NCI-H82 (cell line): Measurements from ENCODE around the gene LRRK1.
"Not testable (repeated sequence)": the region's sequence is repeated elsewhere in the genome, so short reads cannot be mapped to it uniquely, and the experiment has no call there.

ENCODE experiments used
- DNase-seq: peaks from one replicate; lab custom pipeline; 2025; lab: John Stamatoyannopoulos, UW

LRRK1 gene

DNA sequence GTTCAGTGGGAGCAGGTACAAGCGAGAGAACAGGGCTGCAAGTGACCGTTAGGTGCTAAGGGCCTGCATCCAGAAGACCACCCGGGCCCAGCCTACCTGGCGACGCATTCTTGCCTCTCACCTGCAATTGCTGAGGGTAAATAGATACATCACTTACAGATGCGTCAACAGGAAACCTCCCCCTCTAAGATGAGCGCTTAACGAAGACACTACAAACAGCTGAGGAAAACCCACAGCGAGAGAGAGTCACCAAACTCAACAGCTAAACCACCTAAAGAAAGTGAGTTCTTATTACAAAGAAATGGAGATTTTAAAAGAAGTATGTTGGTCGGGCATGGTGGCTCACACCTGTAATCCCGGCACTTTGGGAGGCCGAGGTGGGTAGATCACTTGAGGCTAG, 174.8 kb downstream of the LRRK1 start:
- no peak for DNase-seq

DNA sequence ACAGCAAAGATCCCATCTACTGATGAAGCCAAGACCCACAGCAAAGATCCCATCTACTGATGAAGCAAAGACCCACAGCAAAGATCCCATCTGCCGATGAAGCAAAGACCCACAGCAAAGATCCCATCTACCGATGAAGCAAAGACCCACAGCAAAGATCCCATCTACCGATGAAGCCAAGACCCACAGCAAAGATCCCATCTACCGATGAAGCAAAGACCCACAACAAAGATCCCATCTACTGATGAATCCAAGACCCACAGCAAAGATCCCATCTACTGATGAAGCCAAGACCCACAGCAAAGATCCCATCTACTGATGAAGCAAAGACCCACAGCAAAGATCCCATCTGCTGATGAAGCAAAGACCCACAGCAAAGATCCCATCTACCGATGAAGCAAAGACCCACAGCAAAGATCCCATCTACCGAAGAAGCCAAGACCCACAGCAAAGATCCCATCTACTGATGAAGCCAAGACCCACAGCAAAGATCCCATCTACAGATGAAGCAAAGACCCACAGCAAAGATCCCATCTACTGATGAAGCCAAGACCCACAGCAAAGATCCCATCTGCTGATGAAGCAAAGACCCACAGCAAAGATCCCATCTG, 176.7 kb downstream of the LRRK1 start:
- not testable (repeated sequence) for DNase-seq

DNA sequence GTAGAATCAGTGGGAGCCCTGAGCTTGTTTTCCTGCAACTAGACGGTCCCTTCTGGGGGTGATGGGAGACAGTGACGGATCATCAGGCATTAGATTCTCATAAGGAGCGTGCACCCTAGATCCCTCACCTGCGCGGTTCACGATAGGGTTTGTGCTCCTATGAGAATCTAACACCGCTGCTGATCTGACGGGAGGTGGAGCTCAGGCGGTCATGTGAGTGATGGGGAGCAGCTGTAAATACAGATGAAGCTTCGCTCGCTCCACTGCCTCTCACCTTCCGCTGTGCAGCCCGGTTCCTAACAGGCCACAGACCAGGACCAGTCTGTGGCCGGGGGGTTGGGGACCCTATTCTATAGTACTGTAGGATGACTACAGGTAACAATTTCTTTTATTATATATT, 178.0 kb downstream of the LRRK1 start:
- DNase-seq: no peak

DNA sequence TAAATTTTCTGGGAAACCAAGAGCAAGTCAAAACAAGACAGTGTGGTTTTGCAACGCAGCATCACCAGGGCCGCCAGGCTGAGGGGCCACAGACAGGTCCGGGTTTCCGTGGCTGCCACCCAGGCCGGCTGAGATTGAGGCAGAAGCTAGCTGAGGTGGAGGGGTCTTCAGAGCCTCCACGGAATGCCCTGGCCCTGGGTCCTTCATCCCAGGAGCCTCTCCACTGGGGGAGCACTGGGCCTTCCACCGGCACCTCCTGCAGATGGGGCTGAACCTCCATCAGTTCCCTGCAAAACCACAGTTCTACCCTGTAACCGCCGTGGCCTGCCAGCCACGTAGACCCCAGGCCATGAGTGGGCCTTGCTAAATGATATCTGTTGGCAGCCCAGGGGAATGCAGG, 180.0 kb downstream of the LRRK1 start:
- DNase-seq: no peak

DNA sequence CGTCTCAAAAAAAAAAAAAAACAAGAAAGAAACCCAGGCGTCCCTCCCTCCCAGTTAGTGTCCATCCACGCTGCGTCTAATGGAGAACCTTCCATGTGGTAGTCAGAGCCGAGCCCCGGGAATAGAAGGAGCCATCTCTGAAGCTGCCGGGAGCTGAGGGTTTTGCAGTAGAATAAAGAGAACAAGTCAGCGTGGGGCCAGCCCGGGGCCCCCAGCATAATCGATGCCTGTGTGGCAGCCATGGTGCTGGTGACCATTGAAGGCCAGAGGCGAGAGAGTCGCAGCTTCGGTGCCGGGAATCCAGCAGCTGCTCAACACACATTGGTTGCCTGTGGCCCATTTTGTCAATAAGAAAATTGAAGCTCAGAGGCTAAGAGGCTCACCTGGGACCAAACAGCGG, 181.0 kb downstream of the LRRK1 start:
- no peak for DNase-seq

DNA sequence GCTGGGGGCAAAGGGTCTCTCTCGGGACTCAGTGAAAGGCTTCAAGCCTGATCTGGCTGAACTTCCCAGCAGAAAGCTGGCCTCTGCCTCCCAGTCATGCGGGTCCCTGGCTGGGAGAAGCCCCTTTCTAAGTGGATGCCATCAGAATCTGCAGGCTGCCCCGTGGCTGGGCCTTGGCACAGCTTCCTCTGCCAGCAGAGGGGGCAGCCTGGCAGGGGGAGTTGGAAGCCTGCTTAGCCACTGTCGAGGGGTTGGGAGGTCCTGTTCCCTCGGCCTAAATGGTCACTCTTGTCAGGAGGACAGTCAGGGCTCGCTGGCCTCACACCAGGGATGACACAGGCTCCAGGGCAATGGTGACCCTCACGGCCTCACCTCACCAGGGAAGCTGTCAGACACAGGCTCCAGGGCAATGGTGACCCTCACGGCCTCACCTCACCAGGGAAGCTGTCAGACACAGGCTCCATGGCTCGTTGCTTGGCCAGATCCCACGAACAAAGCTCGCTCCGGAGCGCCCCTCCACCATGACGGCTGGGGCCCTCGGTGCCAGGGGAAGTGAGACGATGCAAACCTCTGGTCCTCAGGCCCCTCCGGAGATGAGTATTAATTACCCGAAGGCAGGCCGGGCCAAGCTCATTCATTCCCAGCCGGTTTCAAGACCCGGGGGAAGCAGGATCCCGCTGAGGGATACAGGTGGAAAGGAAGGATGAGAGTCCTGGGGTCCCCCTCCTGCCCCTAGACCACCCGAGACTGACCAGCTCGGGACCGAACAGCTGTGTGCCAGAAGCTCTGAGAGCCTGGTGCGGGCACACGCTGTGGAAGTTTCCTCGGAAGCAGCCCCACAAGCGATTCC, 181.7 kb downstream of the LRRK1 start:
- DNase-seq: no peak

DNA sequence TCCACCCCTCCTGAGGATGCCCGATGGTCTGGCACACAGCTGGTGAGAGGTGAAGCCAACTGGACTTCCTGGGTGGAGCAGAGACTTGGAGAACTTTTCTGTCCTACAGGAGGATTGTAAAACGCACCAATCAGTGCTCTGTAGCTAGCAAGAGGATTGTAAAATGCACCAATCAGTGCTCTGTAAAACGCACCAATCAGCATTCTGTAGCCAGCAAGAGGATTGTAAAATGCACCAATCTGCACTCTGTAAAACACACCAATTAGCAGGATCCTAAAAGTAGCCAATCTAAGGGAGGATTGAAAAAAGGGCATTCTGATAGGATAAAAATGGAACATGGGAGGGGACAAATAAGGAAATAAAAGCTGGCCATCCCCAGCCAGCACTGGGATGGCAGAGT, 182.5 kb downstream of the LRRK1 start:
- DNase-seq: no peak

DNA sequence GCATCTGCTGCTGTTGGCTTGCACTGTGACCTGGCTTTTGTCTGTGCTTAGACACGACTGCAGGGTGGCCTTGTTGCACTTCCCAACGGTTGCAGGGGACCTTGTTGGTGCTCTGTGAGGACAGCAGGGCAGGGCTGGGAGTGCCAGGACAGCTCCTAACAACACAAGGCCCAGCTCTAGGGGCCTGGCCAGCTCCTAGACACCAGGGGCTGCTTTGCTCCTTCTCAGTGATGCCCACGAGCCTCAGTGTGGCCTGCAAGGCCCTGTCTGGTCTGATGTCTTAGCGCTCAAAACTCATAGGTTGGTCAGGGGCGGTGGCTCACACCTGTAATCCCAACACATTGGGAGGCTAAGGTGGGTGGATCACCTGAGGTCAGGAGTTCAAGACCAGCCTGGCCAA, 183.6 kb downstream of the LRRK1 start:
- no peak for DNase-seq

DNA sequence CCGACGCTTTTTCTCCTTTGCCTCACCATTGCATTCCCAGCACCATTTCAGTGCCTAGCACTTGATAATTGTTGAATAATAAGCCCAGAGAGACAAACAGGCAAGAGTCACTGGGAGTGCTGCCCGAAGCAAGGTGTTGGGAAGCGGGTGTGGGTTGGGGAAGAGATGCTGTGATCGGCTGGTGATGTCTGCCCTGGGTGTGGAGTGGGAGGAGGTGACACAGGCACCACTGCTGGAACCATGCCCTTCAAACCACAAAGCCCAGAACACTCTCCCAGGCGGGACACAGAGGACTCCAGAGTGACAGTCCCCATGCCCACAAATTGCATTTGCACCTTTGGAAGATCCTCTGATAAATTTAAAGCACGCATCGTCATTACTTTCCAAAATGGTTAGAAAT, 184.4 kb downstream of the LRRK1 start:
- DNase-seq: no peak

DNA sequence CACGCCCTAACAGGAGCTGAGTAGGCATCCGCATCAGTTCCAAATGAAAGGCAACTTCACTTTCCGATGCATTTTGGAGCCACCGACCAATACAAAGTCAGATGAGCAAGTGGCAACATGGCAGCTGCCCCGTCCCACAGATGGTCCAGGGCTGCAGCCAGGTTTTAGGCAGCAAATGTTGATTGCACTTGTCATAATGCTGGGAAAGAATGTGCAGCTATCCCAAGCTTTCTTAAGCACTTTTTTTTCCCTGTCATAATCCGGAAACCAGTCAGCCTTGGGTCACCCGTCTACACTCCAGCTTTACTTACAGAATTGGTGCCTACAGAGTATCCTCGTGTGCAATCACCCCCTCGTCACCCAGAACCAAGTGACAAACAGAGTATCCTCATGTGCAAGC, 185.0 kb downstream of the LRRK1 start:
- no peak for DNase-seq

DNA sequence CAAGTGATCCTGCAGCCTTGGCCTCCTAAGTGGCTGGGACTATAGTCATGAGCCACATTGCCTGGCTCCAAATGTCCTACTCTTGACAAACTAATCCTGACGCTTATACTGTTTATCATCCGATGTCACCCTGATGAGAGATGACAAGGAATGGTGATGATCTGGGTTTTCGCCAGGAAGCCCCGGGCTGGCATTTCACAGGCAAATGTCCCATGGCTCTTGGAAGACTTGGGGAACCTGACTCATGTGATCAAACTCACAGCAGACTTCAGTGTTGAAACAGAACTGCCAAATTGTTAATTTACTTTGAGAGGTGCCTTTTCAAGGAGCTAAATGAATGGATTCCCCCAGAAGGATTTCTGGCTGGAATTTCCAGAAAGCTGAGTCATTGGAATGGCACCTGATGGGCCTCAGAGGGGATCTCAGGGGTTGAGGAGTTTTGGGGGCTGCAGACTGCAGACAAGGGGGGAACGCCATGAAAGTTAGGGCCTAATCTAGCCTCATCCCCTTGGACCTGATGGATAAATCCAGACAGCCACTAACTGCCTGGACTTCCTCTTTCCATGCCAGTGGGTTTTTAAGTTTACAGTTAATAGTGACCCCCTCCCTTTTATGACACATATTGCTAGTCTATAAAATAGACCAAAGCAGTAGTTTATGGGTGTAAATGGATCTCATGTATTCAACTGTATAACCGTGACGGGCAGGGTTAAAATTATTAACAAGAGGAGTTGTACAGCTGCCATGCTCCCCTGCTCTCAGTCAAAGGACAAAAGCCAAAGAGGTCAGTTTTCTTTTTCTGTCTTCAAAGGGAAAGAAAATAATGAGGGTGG, 186.1 kb downstream of the LRRK1 start:
- DNase-seq: no peak

DNA sequence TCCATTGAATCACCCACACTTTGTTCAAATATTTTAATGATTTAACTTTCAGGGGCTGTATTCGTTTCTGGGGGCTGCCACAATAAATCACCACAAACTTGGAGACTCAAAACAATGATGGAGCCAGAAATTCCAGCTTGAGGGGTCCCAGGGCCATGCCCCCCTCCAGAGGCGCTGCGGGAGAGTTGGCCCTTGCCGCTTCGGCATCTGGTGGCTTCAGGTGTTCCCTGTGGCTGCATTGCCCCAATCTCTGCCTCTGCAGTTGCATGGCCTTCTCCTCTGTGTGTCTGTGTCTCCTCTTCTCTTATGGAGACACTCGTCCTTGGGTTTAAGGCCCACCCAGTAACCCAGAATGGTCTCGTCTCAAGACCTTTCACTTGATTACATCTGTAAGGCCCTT, 187.9 kb downstream of the LRRK1 start:
- DNase-seq: no peak

DNA sequence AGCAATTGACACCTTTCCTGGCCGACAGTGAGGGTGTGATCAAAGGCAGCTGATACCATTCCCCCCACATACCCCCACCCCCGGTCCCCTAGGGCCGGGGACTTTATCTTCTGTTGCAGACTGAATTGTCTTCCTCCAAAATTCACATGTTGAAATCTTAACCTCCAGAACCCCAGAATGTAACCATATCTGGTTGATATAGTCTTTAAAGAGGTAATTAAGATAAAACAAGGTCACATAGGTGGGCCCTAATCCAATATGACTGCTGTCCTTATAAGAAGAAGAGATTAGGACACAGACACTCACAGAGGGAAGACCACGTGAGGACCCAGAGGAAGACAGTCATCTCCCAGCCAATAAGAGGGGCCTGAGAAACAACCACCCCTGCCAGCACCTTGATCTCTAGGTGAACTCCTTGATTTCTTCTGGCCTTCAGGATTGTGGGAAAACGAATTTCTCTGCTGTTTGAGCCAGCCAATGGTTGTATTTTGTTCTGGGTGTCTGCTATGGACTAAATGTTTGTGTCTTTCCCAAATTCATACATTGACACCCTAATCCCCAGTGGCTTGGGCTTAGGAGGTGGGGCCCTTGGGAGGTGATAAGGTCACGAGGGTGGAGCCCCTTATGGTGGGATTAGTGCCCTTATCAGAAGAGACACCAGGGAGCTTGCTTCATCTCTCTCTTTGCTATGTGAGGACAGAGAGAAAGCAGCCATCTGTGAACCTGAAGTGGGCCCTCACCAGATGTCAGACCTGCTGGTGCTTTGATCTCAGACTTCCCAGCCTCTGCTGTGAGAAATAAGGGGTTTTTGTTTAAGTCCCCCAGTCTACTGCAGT, 188.7 kb downstream of the LRRK1 start:
- peak; percentile 89 for DNase-seq

DNA sequence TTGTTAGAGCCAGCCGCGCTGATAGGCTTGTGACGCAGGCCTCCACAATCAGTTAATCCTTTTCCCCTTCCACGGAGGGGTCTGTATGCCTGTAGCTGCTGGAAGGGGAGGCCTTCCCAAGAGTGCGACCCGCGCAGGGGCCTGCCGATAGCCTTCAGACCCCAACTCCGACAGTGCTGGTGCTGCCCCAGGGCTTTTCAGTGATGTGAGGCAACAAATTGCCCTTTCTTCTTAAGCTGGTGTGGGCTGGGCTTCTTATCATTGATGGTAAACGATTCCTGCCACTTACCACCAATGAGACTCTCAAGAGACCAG, 189.3 kb downstream of the LRRK1 start:
- peak; percentile 66 for DNase-seq

DNA sequence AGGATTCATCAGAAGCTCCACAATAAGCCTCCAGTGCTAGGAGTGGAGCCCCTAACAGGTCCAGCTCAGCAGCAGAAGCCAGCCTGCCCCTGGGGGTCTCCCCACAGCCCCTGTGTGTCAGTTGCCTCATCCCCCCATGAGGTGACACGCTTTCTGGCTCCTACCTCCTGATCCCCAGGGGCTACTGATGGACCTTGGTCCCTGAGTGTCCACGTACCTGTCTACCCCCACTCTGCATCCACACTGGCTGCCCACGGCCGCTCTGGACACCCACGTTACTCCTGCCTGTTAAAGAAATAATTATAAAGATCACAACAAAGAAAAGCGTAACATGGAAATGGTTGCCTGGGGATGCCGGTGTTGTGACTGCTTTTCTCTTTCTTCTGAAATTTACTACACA, 189.6 kb downstream of the LRRK1 start:
- DNase-seq: no peak

DNA sequence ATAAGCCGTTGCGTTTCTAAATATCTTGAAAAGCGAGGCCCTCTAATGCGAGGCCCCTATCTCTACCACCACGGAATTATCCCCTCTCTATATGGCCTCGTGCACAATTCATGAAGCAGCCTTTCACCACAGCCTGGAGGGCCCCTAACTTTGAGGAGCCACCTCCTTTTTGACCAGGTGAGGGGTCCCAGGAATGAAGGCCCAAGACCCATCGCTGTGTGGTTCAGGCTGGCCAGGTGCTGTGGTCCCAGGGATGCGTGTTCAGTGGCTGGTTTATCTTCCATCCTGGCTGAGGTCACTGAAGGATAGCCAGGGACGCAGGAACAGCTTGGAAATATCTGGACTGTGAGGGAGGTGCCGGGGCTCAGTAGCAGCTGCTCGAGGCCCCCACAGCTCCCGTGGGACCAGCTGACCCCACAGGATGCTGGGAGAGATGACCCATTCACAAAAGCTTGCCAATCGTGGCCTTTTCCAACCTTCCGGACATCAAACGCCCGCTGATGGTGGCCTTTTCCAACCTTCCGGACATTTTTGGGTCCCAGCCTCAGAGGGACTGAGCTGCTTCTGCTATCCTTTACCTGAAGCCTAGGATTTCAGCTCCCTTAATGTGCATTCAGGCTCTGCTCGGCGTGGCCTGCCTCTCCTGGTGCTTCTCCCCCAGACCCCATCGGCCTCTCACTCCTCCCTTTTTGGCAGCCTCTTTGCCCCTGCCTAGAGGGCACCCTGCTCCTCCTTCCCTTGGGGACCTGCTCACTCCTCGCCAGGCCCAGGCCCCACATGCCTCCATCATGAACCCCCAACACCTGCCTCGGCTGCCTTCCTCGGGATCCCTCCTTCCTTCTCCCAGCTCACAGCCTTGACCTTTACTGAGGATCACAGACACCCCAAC, 191.8 kb downstream of the LRRK1 start:
- no peak for DNase-seq

DNA sequence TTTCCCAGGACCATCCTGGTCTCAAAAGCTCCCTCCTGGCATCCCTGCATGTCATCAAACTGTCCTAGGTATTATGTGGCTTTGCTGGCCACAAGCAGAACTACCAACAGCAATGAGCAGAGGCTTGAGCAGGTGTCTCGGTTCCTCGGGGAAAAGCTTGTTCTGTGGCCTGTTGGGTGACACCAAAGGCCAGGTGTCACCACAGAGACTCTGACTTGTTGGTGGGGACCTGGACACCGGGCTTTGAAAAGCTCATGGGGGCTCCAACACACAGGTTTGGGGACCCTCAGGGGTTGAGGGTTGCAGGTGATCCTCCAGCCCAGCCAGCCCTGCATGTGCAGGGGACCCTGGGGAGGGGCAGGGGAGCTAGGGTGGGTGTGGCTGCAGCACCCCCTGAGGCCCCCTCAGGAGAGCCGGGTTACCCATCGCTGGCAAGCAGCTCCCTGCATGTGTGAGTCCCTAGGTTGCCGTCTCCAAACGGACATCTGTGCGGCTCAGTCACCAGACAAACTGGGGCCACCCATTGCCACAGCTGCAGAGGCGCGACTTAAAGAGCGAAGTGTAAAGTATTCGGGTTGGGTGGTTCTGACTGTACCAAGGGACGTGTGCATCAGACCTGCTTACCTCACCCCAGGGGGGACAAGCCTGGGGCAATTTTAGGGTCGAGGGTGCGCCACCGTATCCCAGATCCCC, 192.6 kb downstream of the LRRK1 start:
- no peak for DNase-seq

DNA sequence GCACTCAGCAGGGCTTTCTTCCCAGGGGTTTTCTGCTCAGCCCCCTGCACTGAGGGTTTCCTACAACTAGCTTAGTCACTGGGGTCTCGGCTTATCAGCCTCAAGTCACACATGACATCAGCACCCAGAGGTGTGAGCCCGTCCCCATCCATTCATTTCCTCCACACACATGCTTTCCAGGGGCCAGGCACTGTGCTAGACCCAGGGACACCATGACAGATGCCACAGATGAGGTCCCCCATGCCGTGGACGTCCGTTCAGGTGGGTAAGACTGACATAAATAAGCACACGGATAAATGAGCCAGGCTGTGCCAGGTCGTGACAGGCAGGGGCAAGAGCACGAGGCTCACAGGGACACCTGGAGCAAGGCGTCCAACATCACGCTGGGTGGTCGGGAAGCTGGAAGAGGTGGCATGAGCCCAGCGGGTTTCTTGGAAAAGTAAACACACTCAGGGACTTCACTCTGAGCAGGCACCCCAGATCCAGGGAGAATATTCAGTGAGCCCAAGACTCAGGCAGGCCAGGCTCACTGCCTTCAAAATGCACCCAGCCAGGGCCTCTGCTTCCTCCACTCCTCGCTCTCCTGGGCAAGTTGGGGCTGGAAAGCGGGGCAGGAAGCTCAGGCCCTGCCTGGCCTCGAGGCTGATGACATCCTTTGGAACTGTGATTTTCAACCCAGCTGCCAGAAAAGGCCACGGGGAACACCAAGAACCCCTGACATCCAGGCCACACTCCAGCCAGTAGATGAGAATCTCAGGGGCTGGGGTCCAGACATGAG, 193.4 kb downstream of the LRRK1 start:
- no peak for DNase-seq

DNA sequence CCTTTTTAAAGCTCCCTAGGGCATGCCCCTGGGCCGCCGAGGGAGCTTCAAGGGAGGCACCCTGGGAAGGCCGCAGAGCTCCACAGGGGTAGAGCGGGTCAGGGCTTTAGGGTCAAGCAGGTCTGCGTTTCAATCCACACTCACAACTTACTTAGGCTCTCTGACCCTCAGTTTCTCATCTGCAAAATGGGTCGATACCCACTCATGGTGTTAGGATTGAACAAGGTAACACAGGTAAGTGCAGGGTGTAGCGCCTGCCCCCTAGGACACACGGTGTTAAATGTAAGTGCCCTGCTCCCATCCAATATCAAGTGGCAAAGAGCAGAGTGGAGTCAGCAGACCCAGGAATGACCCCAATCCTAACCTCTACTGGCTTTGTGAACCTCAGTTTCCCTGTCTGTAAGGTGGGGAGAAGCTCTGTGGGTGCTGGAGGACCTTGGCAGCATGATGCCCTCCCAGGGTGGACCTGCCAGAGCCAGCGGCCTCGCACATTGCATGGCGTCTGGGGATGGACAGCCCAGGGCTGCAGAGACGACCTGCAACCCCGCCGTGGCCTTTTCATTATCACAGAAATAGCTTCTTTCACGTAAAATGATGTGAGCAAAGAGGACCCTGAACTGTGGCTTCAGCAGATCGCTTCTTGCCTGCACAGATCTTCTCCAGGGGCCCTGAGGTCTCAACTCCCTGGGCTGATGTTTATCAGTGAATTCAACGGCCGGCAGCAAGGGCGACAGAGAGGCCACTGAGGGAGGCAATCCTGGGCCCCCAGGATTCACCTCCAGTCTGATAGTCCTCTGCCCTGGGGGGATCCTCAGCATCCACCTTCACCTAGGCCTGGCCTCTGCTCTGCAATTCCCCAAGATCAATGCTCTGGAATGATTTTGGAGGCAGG, 194.2 kb downstream of the LRRK1 start:
- DNase-seq: no peak
